Prostate gland (tissue), 2 donors: ENCODE measurements around the gene ELAVL1. TPM values are rescaled to one million over a fixed set of nuclear protein-coding genes. Genes with fewer than 3 reads are reported as not detected.

Experiments used
- DNase-seq: peaks from one replicate; pipeline ENCODE4 v3.0.0-alpha.2; 2019; ENCODE audit warnings: low spot score
- H3K27ac ChIP-seq, 2 donors: fragments of 200-600 bp; sonication (generic); 2 replicates each; pipeline ENCODE4 v1.5.1; 2017 to 2019
- H3K27me3 ChIP-seq: fragments of 200-600 bp; sonication (generic); replicated peaks from 2 replicates; pipeline ENCODE4 v1.5.1; 2019; ENCODE audit not compliant: insufficient read depth
- H3K36me3 ChIP-seq, 2 donors: fragments of 200-600 bp; sonication (generic); 1 replicate in 1 of 2; 2 replicates in 1 of 2; pipeline versions ENCODE4 v1.5.1 to v1.8.1; 2017 to 2019
- H3K4me1 ChIP-seq: fragments of 200-600 bp; sonication (generic); replicated peaks from 2 replicates; pipeline ENCODE4 v1.5.1; 2019
- H3K4me3 ChIP-seq, 2 donors: fragments of 200-600 bp; sonication (generic); 2 replicates each; pipeline ENCODE4 v1.5.1; 2017 to 2019
- H3K9me3 ChIP-seq: fragments of 200-600 bp; sonication (generic); 2 replicates; pipeline ENCODE4 v1.5.1; 2017
- CTCF ChIP-seq, 4 experiments: fragments of 200-600 bp in 2 of 4; fragments of 450-650 bp in 2 of 4; sonication (generic) in 2 of 4; IDR thresholded peaks; 1 replicate in 3 of 4; 2 replicates in 1 of 4; pipeline ENCODE4 v1.5.1; 2016 to 2019; ENCODE audit warnings: antibody characterized with exemption in 4 of 4, mild to moderate bottlenecking in 2 of 4, moderate library complexity in 2 of 4
- POLR2A ChIP-seq: fragments of 450-650 bp; IDR thresholded peaks from one replicate; pipeline ENCODE4 v1.6.1; 2016; ENCODE audit warnings: antibody characterized with exemption, mild to moderate bottlenecking
- POLR2AphosphoS5 ChIP-seq: sonication (generic); formaldehyde crosslinking; IDR thresholded peaks from one replicate; pipeline ENCODE4 v1.6.1; 2017; ENCODE audit warnings: antibody characterized with exemption
- WGBS: methylation state at CpG from one replicate; pipeline ENCODE4 v1.1.5; 2018; 5-methylcytosine and 5-hydroxymethylcytosine counted together
- intact Hi-C: fragments of 100-400 bp; cut with DNase I; formaldehyde crosslinking; loops from one replicate; pipeline ENCODE4 v1.14.2; 2022
- total RNA-seq, 2 donors: library from RNA; depleted of rRNA; stranded (reverse); fragments of >200 nt; gene quantifications; one replicate each; pipeline ENCODE4 v1.1.0, GENCODE V29; 2016

Gene ELAVL1
- total RNA-seq, 2 donors from 2014 or later, result 35.6 to 76.9 TPM

- Histone ChIP-seq H3K36me3 (peaks cover 8 to 13% of the 10 kb centered on the region in 2 donors), H3K9me3 (no peaks in the 10 kb centered on the region), H3K4me3 (no peak overlapping the region), H3K27me3 (no peaks in the 10 kb centered on the region), H3K4me1 (peaks cover 6% of the 10 kb centered on the region), H3K27ac (no peak overlapping the region)
- TF ChIP-seq POLR2AphosphoS5, result no peak
- TF ChIP-seq POLR2A, result no peak
- TF ChIP-seq CTCF (IDR thresholded peaks at IDR 0.05), result no peak
- WGBS, result 77% methylated on average over 6 of the region's 6 CpGs
- intact Hi-C loops, result no loop called here
- DNase-seq, result no peak
Observed at GRCh38 chr19:7994114-7994513, 11.3 kb downstream of the ELAVL1 start.

- peaks cover 8 to 18% of the 10 kb centered on the region in 2 donors for H3K36me3 ChIP-seq
- H3K27ac ChIP-seq, result peak overlapping the region in 1 of 2 donors; percentile 38
- WGBS, result 50% methylated on average over 11 of the region's 11 CpGs
- TF ChIP-seq POLR2AphosphoS5 (no peak), POLR2A (no peak), CTCF (IDR thresholded peaks at IDR 0.05) (no peak)
- H3K27me3 ChIP-seq, result no peaks in the 10 kb centered on the region
- peaks cover 6% of the 10 kb centered on the region for H3K4me1 ChIP-seq
- H3K4me3 ChIP-seq, result no peak overlapping the region
- no peak for DNase-seq
- H3K9me3 ChIP-seq, result no peaks in the 10 kb centered on the region
- intact Hi-C loops, result no loop called here
Observed at GRCh38 chr19:7993560-7993959, 11.9 kb downstream of the ELAVL1 start.

GRCh38 chr19:7992575-7992974 is 12.9 kb downstream of the ELAVL1 start:
- Histone ChIP-seq H3K27ac (no peak overlapping the region), H3K36me3 (peaks cover 8 to 18% of the 10 kb centered on the region in 2 donors), H3K4me3 (no peak overlapping the region), H3K27me3 (no peaks in the 10 kb centered on the region), H3K9me3 (no peaks in the 10 kb centered on the region), H3K4me1 (peaks cover 9% of the 10 kb centered on the region)
- intact Hi-C loops, result no loop called here
- 67% methylated on average over 10 of the region's 10 CpGs for WGBS
- TF ChIP-seq POLR2A (no peak), CTCF (IDR thresholded peaks at IDR 0.05) (no peak), POLR2AphosphoS5 (no peak)
- DNase-seq, result no peak

DNA sequence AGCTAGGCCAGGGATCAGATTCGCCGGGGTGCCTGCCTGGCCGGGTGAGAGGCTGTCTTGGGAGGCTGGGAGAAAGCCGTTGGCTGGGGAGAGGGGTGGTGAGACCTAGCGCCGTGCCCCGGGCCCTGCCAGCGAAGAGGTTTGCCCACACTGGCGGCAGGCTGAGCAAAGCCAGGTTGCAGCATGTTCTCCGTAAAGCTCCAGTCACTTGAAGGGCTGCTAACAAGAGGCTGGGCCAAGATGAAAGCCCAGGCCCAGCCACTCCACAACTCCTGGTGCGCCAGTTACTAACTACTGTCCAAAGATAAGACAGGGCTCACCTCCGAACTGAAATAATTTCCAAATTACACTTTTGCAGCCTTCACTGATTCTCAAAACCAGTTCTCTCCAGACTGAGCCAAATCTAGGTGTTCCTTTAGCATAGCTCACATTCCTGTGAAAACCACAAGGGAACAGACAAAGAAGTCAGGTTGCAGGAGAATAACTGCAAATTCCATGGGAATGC is 16.3 kb downstream of the ELAVL1 start:
- Histone ChIP-seq H3K27me3 (no peaks in the 10 kb centered on the region), H3K4me3 (no peak overlapping the region), H3K9me3 (no peaks in the 10 kb centered on the region), H3K27ac (peak overlapping the region; percentile 27 to 65), H3K4me1 (peaks cover 19% of the 10 kb centered on the region), H3K36me3 (peaks cover 8 to 18% of the 10 kb centered on the region in 2 donors)
- intact Hi-C loops, result no loop called here
- TF ChIP-seq POLR2AphosphoS5, result peak; percentile 16
- TF ChIP-seq POLR2A, result no peak
- WGBS, result 43% methylated on average over 12 of the region's 12 CpGs
- DNase-seq, result no peak

DNA sequence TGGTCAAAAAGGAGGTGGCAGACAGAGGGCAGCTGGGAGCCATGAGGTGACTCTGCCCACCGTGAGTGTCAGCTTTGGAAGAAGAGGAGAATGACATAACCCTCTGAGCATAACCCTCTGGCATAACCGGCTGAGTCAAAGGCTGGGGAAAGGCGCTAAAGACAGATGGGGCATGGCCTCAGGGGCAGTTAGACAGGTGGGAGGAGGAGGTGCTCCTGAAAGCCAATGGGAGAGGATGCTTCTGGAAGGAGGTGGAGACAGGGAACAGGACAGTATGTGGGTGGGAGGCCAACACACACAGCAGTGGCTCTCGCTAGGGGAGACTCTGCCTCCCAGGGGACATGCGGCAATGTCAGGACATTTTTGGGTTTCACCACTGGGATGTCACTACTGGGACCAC is 17.1 kb downstream of the ELAVL1 start:
- no peaks in the 10 kb centered on the region for H3K27me3 ChIP-seq
- TF ChIP-seq CTCF (IDR thresholded peaks at IDR 0.05) (no peak), POLR2AphosphoS5 (no peak), POLR2A (no peak)
- no peak overlapping the region for H3K4me3 ChIP-seq
- H3K4me1 ChIP-seq, result peaks cover 15% of the 10 kb centered on the region
- no peaks in the 10 kb centered on the region for H3K9me3 ChIP-seq
- 66% methylated on average over 5 of the region's 5 CpGs for WGBS
- peaks cover 8 to 18% of the 10 kb centered on the region in 2 donors for H3K36me3 ChIP-seq
- intact Hi-C loops, result no loop called here
- DNase-seq, result no peak
- H3K27ac ChIP-seq, result peak overlapping the region in 1 of 2 donors; percentile 65
